ENCODE results near the gene MAOA. TPM values are rescaled to one million over a fixed set of nuclear protein-coding genes. Genes with fewer than 3 reads are reported as not detected.
A peak's percentile ranks its signal among the peaks of the same experiment; 100 is the strongest.

Gene MAOA
- total RNA-seq, 1 experiment from 2014 or later = 1.8 TPM

GRCh38 chrX:43745938-43746721 lies 90.0 kb downstream of the MAOA start:
- H3K27ac Mint-ChIP-seq (ENCODE audit: unreplicated experiment) = no peak overlapping the region
- no peaks in the 10 kb centered on the region for H3K9me3 Mint-ChIP-seq (ENCODE audit: low read depth, unreplicated experiment)
- no peaks in the 10 kb centered on the region for H3K27me3 Mint-ChIP-seq (ENCODE audit: unreplicated experiment)
- H3K4me3 Mint-ChIP-seq (ENCODE audit: low read depth, unreplicated experiment) = no peak overlapping the region
- BruUV-seq (replicated peaks) = no TSS peak
- CTCF ChIA-PET = no interaction called here
- intact Hi-C loops (cut with micrococcal nuclease; ENCODE audit: unreplicated experiment) = no loop called here
- no peak for TF ChIP-seq CTCF (IDR thresholded peaks at IDR 0.05; ENCODE audit: unreplicated experiment)
- H3K36me3 Mint-ChIP-seq (ENCODE audit: insufficient read depth, unreplicated experiment) = no peaks in the 10 kb centered on the region
- H3K4me1 Mint-ChIP-seq (ENCODE audit: low read depth, unreplicated experiment) = no peaks in the 10 kb centered on the region
- DNase-seq = no peak

- Mint-ChIP-seq H3K27ac (ENCODE audit: unreplicated experiment) (no peak overlapping the region), H3K4me1 (ENCODE audit: low read depth, unreplicated experiment) (no peaks in the 10 kb centered on the region), H3K4me3 (ENCODE audit: low read depth, unreplicated experiment) (no peak overlapping the region), H3K9me3 (ENCODE audit: low read depth, unreplicated experiment) (no peaks in the 10 kb centered on the region), H3K36me3 (ENCODE audit: insufficient read depth, unreplicated experiment) (no peaks in the 10 kb centered on the region), H3K27me3 (ENCODE audit: unreplicated experiment) (no peaks in the 10 kb centered on the region)
- DNase-seq = no peak
- CTCF ChIA-PET = no interaction called here
- intact Hi-C loops (cut with micrococcal nuclease; ENCODE audit: unreplicated experiment) = no loop called here
- no TSS peak for BruUV-seq (replicated peaks)
- no peak for TF ChIP-seq CTCF (IDR thresholded peaks at IDR 0.05; ENCODE audit: unreplicated experiment)
These were observed 91.4 kb downstream of the MAOA start for GRCh38 chrX:43747476-43747875.

GRCh38 chrX:43750248-43750676 lies 94.2 kb downstream of the MAOA start:
- H3K9me3 Mint-ChIP-seq (ENCODE audit: low read depth, unreplicated experiment) = no peaks in the 10 kb centered on the region
- intact Hi-C loops (cut with micrococcal nuclease; ENCODE audit: unreplicated experiment) = loop anchor here (1.0 to 5.0 kb wide), 4 partner anchors 93 to 401 kb away; partner anchors contain the start of gene MAOA
- no peak overlapping the region for H3K4me3 Mint-ChIP-seq (ENCODE audit: low read depth, unreplicated experiment)
- H3K27me3 Mint-ChIP-seq (ENCODE audit: unreplicated experiment) = no peaks in the 10 kb centered on the region
- no peaks in the 10 kb centered on the region for H3K4me1 Mint-ChIP-seq (ENCODE audit: low read depth, unreplicated experiment)
- H3K36me3 Mint-ChIP-seq (ENCODE audit: insufficient read depth, unreplicated experiment) = no peaks in the 10 kb centered on the region
- CTCF ChIA-PET = interaction anchor here (0.6 to 1.2 kb wide), 7 partner anchors 185 to 1018 kb away, joined by 3 to 11 read pairs (median 4); no protein-coding TSS in a partner anchor
- no TSS peak for BruUV-seq (replicated peaks)
- DNase-seq = peak; percentile 40
- TF ChIP-seq CTCF (IDR thresholded peaks at IDR 0.05; ENCODE audit: unreplicated experiment) = peak; percentile 35
- H3K27ac Mint-ChIP-seq (ENCODE audit: unreplicated experiment) = no peak overlapping the region

- no peaks in the 10 kb centered on the region for H3K4me1 Mint-ChIP-seq (ENCODE audit: low read depth, unreplicated experiment)
- no TSS peak for BruUV-seq (replicated peaks)
- no peak for TF ChIP-seq CTCF (IDR thresholded peaks at IDR 0.05; ENCODE audit: unreplicated experiment)
- H3K36me3 Mint-ChIP-seq (ENCODE audit: insufficient read depth, unreplicated experiment) = no peaks in the 10 kb centered on the region
- H3K27me3 Mint-ChIP-seq (ENCODE audit: unreplicated experiment) = no peaks in the 10 kb centered on the region
- DNase-seq = no peak
- intact Hi-C loops (cut with micrococcal nuclease; ENCODE audit: unreplicated experiment) = loop anchor here (5.0 kb wide), 2 partner anchors 96 to 184 kb away; partner anchors contain the start of gene MAOA
- H3K9me3 Mint-ChIP-seq (ENCODE audit: low read depth, unreplicated experiment) = no peaks in the 10 kb centered on the region
- no peak overlapping the region for H3K4me3 Mint-ChIP-seq (ENCODE audit: low read depth, unreplicated experiment)
- CTCF ChIA-PET = no interaction called here
- no peak overlapping the region for H3K27ac Mint-ChIP-seq (ENCODE audit: unreplicated experiment)
These were observed 97.5 kb downstream of the MAOA start for GRCh38 chrX:43753637-43754036.

All from Calu3 (cell line).